Dedifferentiated amniotic fluid mesenchymal stem cell (primary cell): ENCODE data around the gene MAGEA11.
"Not testable (repeated sequence)": the region's sequence is repeated elsewhere in the genome, so short reads cannot be mapped to it uniquely, and the experiment has no call there.

Source experiments
- DNase-seq: peaks from one replicate; pipeline ENCODE4 v3.0.0-alpha.2; 2016; ENCODE audit errors: extremely low spot score

MAGEA11 gene

DNA sequence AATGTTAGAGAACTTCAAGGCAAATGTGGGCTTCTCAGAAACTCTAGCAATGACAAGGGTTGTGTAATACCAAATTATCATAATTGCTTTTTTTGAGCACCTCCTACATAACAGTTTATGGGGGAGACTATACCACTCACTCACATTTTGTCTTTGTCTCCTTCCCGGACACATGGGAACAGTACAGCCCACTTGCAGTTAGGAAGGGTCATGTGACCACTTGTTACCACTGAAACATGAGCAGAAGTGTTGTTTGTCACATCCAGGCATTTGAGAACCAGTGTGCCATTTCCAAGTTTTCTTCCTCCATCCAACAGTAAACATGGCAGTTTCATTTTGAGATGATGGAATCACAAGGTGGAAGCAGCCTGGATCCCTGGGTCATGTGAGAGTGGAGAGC lies 6.9 kb downstream of the MAGEA11 start:
- no peak for DNase-seq

GRCh38 chrX:149720021-149720689 lies 8.3 kb downstream of the MAGEA11 start:
- no peak for DNase-seq

- DNase-seq = not testable (repeated sequence)
Observed at GRCh38 chrX:149721241-149721640, 9.4 kb downstream of the MAGEA11 start.

GRCh38 chrX:149721778-149722177 lies 9.9 kb downstream of the MAGEA11 start:
- no peak for DNase-seq

DNA sequence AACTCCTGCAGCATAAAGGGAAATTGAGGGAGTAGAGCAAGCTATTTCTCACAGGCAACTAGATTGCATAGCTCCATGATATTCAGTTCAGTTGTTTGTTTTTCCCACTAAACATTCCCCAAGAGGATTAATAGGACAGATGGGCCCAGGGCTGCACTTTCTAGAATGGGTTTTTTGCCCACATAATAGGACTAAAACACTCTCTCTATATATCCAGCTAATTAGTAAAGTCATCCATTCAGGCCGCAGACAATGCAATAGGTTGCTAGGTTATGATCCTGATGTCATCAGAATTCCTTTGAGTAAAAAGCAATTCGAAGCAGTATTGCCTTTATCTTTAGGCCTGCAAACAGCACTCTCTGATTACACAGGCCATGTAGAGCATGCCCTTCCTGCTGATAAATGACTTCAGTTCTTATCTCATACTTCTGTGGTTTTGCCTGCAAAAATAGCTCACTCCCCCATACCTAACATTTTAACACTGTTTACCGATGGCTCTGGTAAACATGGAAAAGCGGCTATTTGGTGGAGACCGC lies 11.8 kb downstream of the MAGEA11 start:
- not testable (repeated sequence) for DNase-seq

DNA sequence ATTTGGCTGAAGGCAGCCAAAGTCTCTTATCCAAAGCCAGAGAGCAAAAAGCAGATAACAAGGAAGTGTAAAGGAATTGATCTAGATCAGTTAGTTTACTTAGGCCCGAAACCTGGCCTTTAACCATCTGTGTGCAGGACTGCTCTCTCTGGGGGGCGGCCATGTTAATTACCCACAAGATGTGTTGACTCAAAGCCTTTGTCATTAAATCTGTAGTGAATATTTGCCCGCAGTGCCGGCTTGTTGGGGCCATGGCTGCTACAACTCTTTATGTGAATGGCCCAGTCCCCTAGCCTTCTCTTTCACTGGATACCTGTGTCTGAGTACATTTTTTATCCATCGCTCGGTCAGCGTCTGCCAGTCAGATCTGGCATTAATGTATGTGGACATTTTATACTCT lies 15.4 kb downstream of the MAGEA11 start:
- DNase-seq = not testable (repeated sequence)

DNA sequence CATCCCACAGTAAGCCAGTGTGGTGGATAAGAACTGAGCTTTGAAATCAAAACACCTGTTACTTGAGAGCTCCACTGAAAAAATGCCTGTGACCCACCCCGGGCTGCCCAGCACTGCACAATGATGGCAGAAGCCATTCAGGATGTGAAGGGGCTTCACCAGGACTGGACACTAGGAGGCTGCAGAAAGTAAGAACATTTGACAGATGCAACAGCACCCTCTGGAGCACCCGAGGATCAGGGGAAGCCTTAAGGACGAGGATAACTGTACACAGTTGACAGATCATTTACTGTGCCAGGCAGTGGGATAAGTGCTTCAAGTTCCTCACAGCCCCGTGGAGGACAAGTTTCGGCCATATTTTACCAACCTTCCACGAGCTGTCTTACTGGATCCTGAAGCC lies 30.4 kb downstream of the MAGEA11 start:
- DNase-seq = not testable (repeated sequence)

GRCh38 chrX:149746390-149747007 lies 34.6 kb downstream of the MAGEA11 start:
- not testable (repeated sequence) for DNase-seq

- no peak for DNase-seq
Observed at GRCh38 chrX:149757206-149758067, 45.6 kb downstream of the MAGEA11 start.

- no peak for DNase-seq
Observed at GRCh38 chrX:149758068-149758714, 46.3 kb downstream of the MAGEA11 start.

GRCh38 chrX:149758715-149759078 lies 46.8 kb downstream of the MAGEA11 start:
- DNase-seq = not testable (repeated sequence)

DNA sequence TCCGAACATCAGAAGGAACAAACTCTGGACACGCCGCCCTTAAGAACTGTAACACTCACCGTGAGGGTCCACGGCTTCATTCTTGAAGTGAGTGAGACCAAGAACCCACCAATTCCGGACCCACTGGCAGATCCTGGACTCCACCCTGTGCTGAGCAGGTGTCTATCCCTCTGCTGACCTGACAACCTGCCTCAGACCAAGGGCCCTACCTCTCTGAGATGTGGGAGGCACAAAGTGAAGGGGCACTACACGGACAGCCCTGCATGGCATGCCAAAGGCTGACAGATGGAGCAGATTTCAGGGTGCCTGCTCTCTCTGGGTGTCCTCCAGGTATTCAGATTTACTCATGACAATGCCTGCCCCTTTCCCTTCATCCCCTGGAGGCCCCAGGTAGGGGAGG lies 48.0 kb downstream of the MAGEA11 start:
- no peak for DNase-seq

DNA sequence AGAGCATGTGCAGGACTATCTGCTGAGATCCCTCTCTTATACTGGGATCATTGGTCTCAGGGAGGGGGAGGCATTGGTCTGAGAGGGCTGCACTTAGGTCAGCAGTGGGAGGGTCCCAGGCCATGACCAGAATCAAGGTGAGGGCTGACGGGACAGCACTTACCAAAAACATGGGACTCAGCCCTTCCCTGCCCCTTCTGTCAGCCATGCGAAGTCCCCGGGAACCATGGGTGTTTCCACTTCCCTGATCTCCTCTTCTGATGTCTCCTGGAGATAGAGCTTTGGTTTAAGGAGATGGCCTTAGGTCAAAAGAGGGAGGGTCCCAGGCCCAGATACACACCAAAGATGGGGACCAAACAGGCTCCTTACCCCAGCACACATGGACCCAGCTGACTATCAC lies 49.1 kb downstream of the MAGEA11 start:
- no peak for DNase-seq

DNA sequence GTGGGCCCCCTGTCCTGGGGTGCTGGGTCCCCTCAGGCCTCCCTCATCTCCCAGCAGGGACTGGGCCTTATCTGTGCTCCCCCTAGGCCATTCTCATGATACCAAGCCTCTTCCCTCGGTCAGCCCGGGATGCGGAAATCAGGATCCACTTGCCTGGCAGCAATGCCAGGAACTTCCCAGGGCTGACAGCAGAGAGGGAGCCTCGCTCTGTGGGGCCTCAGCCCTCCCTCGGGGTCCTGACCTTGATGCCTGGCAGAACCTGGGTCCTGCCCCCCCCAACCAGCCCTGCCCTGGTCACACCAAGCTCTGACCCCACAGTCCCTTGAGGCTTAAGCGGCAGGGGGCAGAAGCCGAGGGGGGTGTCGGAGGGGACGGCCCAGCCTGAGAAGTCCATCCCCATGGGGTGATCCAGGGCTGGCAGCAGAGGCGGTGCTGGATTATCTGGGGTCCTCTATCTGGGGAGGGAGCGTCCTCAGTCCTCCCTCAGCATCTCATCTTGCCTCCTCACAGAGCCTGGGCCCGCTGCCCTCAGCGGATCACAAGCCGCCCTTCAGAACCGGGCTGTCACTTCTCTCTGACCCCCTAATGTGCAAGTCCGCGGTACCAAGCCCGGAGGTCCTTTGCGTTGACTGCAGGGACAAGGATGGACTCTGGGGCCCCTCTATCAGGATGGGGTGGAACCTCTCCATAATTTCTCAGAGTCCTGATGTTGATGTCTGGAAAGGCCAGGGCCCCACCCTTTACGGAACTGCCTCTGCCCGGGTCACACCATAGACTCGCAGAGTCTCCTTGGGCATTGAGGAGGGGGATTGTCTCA lies 50.2 kb downstream of the MAGEA11 start:
- DNase-seq = not testable (repeated sequence)

DNA sequence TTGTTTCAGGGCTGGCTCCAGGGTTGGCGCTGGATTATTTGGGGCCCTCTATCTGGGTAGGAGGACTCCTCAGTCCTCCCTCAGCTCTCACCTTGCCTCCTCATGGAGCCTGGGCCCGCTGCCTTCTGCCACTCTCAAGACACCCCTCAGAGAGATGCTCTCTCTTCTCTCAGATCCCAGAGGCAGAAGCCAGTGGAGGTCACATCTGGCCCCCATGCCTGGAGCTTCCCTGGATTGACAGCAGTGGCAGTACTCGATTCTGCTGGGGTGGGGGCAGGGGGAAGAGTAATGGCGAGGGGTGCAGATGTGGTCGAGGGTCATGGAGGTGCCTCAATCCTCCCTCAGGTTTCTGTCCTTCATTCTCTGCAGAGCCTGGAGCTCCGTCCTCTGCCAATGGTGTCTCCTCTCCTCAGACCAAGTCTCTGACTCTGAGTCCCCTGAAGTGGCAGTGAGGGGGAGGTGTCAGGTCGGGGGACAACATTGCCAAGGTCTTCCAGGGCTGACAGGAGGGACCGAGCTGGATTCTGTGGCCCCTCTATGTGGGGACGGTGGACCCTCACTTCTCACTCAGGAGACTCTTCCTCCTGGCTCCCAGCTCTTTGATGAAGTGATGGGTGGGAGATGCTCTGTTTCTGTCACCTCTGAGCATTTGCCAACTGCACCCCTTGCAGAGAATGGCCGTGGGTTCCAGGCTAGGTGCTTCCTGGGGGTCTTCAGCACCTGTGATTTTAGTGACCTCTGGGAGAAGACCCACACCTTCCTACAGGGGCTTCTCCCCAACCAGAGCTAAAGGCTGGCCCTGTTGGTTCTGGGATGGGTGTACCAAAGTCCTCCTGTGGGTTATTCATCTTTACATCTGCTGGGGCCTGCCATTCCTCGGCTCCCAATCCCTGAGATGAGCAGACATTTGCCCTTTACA lies 51.1 kb downstream of the MAGEA11 start:
- no peak for DNase-seq
